GM23248 (cell line): ENCODE measurements around the gene HAL.

Source experiments
- EZH2 ChIP-seq: fragments of 200-600 bp; sonication (generic); IDR thresholded peaks from 2 replicates; pipeline ENCODE4 v1.6.1; 2018; ENCODE audit warnings: antibody characterized with exemption, mild to moderate bottlenecking; ENCODE audit not compliant: insufficient read depth, poor library complexity, severe bottlenecking
- EZH2phosphoT487 ChIP-seq: fragments of 200-600 bp; sonication (generic); IDR thresholded peaks from 2 replicates; pipeline ENCODE4 v1.6.1; 2018; ENCODE audit warnings: antibody characterized with exemption, moderate library complexity, mild to moderate bottlenecking, low read depth; ENCODE audit not compliant: insufficient read depth

- no peak for TF ChIP-seq EZH2
- no peak for TF ChIP-seq EZH2phosphoT487
These were observed 37.0 kb downstream of the HAL start for GRCh38 chr12:95959107-95959506.
